HUES64 (cell line): ENCODE measurements around the gene NPFF.

Experiments used
- H3K27ac ChIP-seq: 2 replicates; pipeline ENCODE4 v1.7.0; 2013; ENCODE audit warnings: low read depth, low read length, inconsistent platforms
- H3K27me3 ChIP-seq: 2 replicates; pipeline ENCODE4 v1.6.1; 2013; ENCODE audit warnings: mild to moderate bottlenecking, low read length; ENCODE audit not compliant: insufficient read depth
- H3K36me3 ChIP-seq: 2 replicates; pipeline ENCODE4 v1.6.1; 2013; ENCODE audit warnings: mild to moderate bottlenecking, low read length; ENCODE audit not compliant: insufficient read depth
- H3K4me1 ChIP-seq: 2 replicates; pipeline ENCODE4 v1.6.1; 2013; ENCODE audit warnings: mild to moderate bottlenecking, low read length, moderate library complexity; ENCODE audit not compliant: insufficient read depth
- H3K4me3 ChIP-seq: 2 replicates; pipeline ENCODE4 v1.5.1; 2013; ENCODE audit warnings: mild to moderate bottlenecking, low read length, moderate library complexity
- H3K9ac ChIP-seq: 2 replicates; pipeline ENCODE4 v1.6.1; 2013; ENCODE audit warnings: mild to moderate bottlenecking, low read depth, low read length
- H3K9me3 ChIP-seq: 2 replicates; pipeline ENCODE4 v1.6.1; 2013; ENCODE audit warnings: low read depth, low read length; ENCODE audit not compliant: insufficient read depth
- WGBS: fragments of 150-250, 120-280 bp; methylation state at CpG from one replicate; pipeline ENCODE4 v1.1.7; 2013; ENCODE audit warnings: missing lambda C conversion rate; 5-methylcytosine and 5-hydroxymethylcytosine counted together

Gene NPFF

DNA sequence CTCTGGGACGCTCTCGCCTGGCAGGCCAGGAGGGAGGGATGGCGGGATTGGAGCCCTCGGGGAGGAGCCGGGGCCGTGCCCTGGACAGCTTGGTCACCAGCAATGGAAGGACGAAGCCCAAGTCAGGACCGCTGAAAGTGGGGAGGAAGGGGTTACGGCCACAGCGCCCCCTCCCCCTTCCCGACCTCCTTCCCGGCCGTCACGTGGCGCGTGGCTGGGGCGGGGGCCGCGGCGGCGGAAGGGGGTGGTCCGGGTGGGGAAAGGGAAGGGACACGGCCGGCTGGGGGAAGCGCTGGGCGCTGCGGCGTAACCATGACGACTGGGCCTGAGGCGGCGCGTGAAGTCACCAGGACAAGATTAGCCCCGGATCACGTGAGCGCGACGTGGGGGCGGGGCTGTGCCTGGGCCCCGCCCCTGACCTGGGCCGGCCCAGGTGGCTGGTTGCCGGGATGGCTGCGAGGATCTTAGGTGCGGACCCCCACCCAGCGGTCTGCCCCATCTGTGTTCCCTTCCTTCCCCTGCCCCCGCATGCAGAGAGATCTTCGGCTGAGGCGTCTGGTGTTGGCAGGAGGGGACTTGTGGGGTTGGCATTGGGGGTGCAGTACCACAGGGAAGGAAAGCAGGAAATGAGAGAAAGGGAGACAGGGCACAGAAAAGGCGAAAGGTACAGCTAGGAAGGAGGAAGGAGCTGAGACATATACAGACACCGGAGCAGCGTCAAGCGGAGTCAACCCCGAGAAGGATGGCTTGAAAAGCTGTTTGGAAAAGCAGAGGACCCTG is 14.3 kb downstream of the NPFF start:
- peak overlapping the region; percentile 81 for H3K27ac ChIP-seq
- no peaks in the 10 kb centered on the region for H3K27me3 ChIP-seq
- 1% methylated on average over 51 of the region's 52 CpGs for WGBS
- peaks cover 27% of the 10 kb centered on the region for H3K4me1 ChIP-seq
- peak overlapping the region; percentile 63 for H3K4me3 ChIP-seq
- H3K9ac ChIP-seq = peak overlapping the region; percentile 76
- H3K9me3 ChIP-seq = no peaks in the 10 kb centered on the region
- no peaks in the 10 kb centered on the region for H3K36me3 ChIP-seq

DNA sequence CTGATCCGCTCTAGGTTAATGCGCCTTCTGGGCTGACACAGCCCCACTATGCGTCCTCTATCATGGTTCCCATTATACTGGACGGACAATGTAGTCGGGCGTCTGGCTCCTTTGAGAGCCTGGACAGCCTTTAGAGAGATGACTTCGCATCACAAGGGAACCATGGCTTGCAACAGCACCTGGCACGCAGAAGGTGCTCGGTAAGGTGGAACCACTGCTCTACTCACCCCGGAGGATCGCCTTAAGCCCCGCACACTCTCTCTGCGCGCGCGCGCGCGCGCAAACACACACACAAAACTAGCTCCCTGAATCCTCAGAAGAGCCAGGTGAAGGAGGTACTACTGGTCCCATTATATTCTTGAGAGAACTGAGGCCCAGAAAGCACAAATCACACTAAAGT is 15.1 kb downstream of the NPFF start:
- H3K27me3 ChIP-seq = no peaks in the 10 kb centered on the region
- peak overlapping the region; percentile 63 for H3K4me3 ChIP-seq
- no peaks in the 10 kb centered on the region for H3K9me3 ChIP-seq
- peak overlapping the region; percentile 76 for H3K9ac ChIP-seq
- H3K4me1 ChIP-seq = peaks cover 23% of the 10 kb centered on the region
- H3K36me3 ChIP-seq = no peaks in the 10 kb centered on the region
- peak overlapping the region; percentile 81 for H3K27ac ChIP-seq
- WGBS = 62% methylated on average over 20 of the region's 20 CpGs

DNA sequence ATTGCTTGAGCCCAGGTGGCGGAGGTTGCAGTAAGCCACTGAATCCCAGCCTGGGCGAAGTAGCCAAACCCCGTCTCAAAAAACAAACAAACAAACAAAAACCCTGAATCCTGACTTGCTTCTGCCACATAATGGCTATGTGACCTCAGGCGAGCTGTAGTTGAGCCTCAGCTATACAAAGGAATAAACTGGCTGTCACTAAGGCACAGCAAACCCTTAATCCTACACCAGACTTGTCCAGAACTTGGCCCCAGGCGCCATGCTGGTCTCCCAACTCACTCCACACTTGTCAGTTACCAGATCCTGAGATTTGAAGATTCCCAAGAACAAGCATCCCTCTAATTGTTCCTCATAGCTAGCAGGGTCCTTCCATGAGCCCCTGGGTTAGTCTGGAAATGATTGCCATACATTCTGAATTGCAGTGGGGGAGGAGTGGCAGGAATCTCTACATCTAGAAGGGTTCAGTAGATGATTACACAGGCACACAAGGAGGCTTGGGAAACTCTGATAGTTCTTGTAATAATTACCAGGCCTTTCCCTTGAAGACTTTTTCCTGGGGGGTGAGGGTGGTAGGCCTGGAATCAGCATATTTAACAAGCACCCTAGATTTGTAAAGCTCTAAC is 17.9 kb downstream of the NPFF start:
- 93% methylated on average over 5 of the region's 5 CpGs for WGBS
- Histone ChIP-seq H3K27me3 (no peaks in the 10 kb centered on the region), H3K4me3 (no peak overlapping the region), H3K9ac (no peak overlapping the region), H3K36me3 (peaks cover 24% of the 10 kb centered on the region), H3K27ac (no peak overlapping the region), H3K4me1 (peaks cover 10% of the 10 kb centered on the region; the same call in 1 of the 2 replicates), H3K9me3 (no peaks in the 10 kb centered on the region)

DNA sequence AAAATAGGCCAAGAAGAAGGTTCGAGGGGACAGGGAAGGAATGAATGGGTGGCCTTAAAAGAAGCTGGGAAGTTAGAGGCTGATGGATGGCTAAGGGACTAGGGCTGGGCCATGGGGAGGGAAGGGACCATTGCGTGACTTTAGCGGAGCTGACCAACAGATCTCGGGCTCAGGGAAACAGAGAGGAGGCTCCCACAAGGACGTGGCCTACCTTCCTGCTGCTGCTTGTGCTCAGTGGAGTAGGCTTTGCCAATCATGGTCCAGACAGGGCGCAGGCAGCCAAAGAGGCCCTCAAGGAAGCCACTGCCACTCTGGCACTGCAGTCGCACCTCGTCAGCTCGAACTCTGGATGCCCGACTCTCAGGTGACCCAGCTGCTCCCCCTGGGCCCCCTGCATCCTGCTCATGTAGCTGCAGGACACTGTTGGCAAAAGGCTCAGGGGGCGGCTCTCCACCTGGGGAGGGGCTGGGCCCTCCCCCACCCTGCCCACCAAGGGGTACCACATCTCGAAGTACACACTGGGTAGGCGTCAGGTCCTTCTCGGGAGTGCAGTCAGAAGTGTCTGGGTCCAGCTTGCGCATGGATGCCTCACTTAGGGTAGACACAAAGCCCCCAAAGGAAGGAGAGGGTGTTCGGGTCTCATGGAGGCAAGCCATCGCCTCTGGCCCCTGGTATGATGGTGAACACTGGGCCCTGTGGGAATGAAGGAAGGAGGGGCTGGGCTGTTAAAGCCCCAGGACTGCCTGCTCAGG is 20.4 kb downstream of the NPFF start:
- Histone ChIP-seq H3K4me3 (no peak overlapping the region), H3K27me3 (no peaks in the 10 kb centered on the region), H3K9me3 (no peaks in the 10 kb centered on the region), H3K36me3 (peaks cover 48% of the 10 kb centered on the region), H3K9ac (no peak overlapping the region), H3K27ac (no peak overlapping the region), H3K4me1 (no peaks in the 10 kb centered on the region)
- WGBS = 91% methylated on average over 17 of the region's 17 CpGs

DNA sequence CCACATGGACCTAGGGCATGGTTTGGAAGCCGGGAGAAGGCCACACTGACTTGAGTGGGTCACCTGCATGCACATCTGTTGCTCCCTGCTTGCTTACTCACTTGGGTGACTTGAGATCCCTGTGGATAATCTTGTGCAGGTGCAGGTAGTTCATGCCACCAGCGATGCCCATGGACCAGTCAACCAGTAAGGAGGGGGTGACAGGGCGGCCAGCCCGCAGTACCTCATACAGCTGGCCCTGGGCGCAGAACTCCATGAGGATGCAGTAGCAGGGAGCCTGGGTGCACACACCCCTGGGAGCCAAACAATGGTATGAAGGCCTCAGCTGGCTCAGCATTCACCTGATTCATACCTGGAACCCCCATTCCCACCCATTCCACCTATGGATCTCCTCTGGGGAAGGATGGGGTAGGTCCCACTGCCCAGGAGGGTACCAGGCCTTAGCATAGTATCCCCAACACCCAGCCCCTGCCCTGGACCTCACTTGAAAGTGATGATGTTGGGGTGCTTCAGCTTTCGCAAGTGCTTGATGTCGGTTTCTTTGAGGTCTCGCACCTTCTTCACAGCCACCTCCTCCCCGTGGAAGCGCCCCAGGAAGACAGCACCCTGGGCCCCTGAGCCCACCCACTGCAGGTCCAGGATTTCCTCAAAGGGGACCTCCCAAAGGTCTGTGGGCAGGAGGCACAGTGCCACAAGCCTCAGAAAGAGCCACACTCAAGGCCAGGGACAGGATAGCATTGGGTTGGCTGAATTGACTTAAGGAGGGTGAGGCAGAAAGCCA is 21.1 kb downstream of the NPFF start:
- H3K4me3 ChIP-seq = no peak overlapping the region
- no peaks in the 10 kb centered on the region for H3K4me1 ChIP-seq
- no peak overlapping the region for H3K27ac ChIP-seq
- 98% methylated on average over 10 of the region's 10 CpGs for WGBS
- no peak overlapping the region for H3K9ac ChIP-seq
- no peaks in the 10 kb centered on the region for H3K9me3 ChIP-seq
- H3K27me3 ChIP-seq = no peaks in the 10 kb centered on the region
- peaks cover 55% of the 10 kb centered on the region for H3K36me3 ChIP-seq

DNA sequence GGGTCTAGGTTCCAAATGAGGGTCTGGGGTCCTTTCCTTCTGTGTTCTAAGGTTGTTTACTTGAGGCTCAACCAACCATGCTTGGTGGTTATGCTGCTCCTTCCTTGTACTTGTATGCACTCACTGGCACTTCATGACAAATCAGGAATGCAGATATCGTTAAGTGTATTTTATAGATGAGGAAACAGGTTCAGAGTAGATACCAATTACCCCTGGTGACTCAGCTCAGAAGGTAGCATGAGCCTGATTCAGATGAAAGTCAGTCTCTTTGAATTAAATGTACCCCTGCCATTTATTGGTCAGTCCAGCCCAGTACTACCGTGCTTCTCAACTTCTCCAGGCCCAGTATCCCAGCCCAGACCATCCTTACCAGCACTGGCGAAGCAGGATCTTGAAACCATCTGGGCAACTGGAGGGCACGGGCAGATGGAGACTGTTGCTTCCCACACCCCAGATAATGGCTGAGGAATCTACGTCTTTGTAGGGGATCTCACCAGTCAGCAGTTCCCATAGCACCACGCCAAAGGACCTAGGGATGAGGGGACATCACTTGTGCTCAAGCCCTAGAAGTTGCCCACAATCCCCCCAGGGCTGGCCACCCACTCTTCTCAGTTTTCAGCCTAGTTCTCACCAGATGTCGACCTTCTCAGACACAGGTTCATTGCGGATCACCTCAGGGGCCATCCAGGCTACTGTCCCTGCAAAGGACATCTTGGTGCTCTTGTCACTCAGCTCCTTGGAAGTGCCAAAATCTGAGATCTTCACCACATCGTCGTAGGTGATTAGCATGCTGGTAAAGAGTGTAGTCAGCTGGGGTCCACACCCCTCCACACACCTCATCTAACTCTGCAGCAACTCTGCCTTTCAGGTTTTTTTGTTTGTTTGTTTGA is 22.4 kb downstream of the NPFF start:
- 95% methylated on average over 10 of the region's 10 CpGs for WGBS
- H3K4me1 ChIP-seq = peaks cover 6% of the 10 kb centered on the region; the same call in 1 of the 2 replicates
- H3K9me3 ChIP-seq = no peaks in the 10 kb centered on the region
- H3K27me3 ChIP-seq = no peaks in the 10 kb centered on the region
- peaks cover 66% of the 10 kb centered on the region for H3K36me3 ChIP-seq
- H3K9ac ChIP-seq = no peak overlapping the region
- no peak overlapping the region for H3K27ac ChIP-seq
- no peak overlapping the region for H3K4me3 ChIP-seq

DNA sequence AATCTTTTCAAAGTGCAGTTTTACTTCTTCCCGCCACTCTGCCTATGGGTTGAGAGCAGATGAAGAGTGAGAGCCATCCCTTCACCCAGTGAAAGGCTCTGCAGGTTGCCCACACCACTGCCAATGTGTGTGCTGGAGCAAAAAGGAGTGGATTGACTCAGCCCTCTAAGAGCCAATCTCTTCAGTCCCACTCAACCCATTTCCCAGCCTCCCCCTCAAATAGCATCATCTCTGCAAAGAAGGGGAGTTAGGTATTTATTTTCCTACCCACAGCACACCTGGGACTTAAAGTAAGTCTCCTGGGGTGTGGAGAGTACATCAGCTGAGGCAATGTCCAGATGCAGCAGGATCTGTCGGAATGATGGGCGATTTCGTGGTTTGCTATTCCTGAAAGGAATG is 23.3 kb downstream of the NPFF start:
- H3K36me3 ChIP-seq = peaks cover 76% of the 10 kb centered on the region
- H3K27me3 ChIP-seq = no peaks in the 10 kb centered on the region
- no peak overlapping the region; the same call in 1 of the 2 replicates for H3K27ac ChIP-seq
- 92% methylated on average over 4 of the region's 4 CpGs for WGBS
- H3K9ac ChIP-seq = no peak overlapping the region
- H3K4me3 ChIP-seq = no peak overlapping the region
- H3K4me1 ChIP-seq = peaks cover 11% of the 10 kb centered on the region; the same call in 1 of the 2 replicates
- no peaks in the 10 kb centered on the region for H3K9me3 ChIP-seq

DNA sequence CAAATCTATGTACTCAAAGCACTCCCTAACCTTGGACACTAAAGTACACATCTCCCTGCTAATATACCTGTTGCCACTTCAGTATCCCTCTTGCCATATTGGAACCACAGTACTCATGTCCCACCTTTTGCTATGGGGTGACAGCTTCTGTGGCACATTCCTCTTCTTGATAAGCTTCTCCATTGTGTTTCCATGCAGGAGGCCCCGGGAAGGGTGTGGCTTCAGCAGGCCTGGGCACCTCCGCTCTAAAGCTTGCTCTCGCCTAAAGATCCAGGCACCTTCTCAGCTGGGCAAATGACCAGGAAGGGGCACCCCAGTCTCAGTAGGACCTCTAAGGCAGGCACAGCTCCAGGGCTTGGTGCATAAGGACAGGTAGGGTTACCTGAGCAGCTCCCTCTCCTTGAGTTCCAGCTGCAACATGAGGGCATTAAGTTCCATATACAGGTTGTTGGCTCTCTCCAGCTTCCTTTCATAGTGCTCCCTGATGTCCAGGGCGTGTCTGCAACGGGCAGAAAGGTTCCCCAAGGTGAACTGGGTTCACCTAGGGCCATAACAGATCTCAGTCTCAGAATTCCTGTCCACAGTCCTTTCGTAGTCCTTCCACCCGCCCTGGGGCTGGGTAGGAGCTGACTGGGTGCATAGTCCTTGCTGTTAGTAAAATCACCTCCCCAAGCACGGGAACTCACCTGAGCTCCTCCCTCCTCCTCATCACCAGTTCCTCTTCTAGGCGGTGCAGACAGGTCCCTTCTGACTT is 23.9 kb downstream of the NPFF start:
- no peak overlapping the region for H3K9ac ChIP-seq
- 84% methylated on average over 9 of the region's 9 CpGs for WGBS
- H3K9me3 ChIP-seq = no peaks in the 10 kb centered on the region
- H3K27me3 ChIP-seq = no peaks in the 10 kb centered on the region
- peaks cover 82% of the 10 kb centered on the region for H3K36me3 ChIP-seq
- peak overlapping the region; percentile 53; the same call in 1 of the 2 replicates for H3K27ac ChIP-seq
- H3K4me3 ChIP-seq = no peak overlapping the region
- peaks cover 11% of the 10 kb centered on the region; the same call in 1 of the 2 replicates for H3K4me1 ChIP-seq

DNA sequence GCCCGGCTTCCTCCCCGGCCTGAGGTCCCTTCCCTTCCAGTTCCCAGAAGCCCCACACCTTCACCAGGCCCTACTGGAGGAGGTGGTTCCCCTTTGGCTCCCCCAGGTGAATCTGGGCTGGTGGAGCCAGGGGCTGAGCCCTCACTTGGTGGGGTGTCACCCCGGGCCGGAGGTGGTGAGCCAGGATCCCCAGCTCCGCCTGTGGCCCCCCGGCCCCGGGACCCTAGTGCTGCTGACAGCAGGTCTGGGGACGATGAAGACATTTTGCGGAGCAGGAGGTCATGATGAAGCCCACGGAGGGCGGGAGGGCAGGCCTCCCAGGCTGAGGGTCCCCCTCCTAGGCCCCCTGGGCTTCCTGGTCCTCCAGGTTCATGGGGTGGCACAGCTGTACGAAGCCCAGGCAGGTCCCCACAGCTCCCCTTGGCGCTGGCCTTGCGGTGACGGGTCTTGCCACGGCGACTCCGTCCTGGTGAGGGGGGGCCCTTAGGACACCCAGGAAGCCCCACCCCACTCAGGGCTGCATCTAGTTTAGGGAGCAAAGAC is 24.6 kb downstream of the NPFF start:
- no peaks in the 10 kb centered on the region for H3K9me3 ChIP-seq
- H3K36me3 ChIP-seq = peaks cover 89% of the 10 kb centered on the region
- no peak overlapping the region for H3K4me3 ChIP-seq
- peak overlapping the region; percentile 53; the same call in 1 of the 2 replicates for H3K27ac ChIP-seq
- peaks cover 11% of the 10 kb centered on the region; the same call in 1 of the 2 replicates for H3K4me1 ChIP-seq
- H3K27me3 ChIP-seq = no peaks in the 10 kb centered on the region
- 93% methylated on average over 18 of the region's 18 CpGs for WGBS
- no peak overlapping the region for H3K9ac ChIP-seq
